Glomerular endothelial cell (primary cell): ENCODE data around the gene FAM20B. TPM values are rescaled to one million over a fixed set of nuclear protein-coding genes. Genes with fewer than 3 reads are reported as not detected.

Source experiments
- DNase-seq: peaks from one replicate; pipeline ENCODE4 v3.0.0-alpha.2; 2011; ENCODE audit warnings: low read depth, low spot score; ENCODE audit errors: extremely low read depth
- total RNA-seq: library from RNA; depleted of rRNA; stranded (reverse); fragments of >200 nt; gene quantifications from 2 replicates; pipeline ENCODE4 v1.2.3, GENCODE V29; 2015

FAM20B gene
- total RNA-seq, 1 donor from 2014 or later = 24.2 TPM

GRCh38 chr1:179089827-179090482 is 64.3 kb downstream of the FAM20B start:
- DNase-seq = no peak

GRCh38 chr1:179090522-179090921 is 64.8 kb downstream of the FAM20B start:
- DNase-seq = no peak

GRCh38 chr1:179090923-179091322 is 65.2 kb downstream of the FAM20B start:
- no peak for DNase-seq

GRCh38 chr1:179091691-179092165 is 66.0 kb downstream of the FAM20B start:
- DNase-seq = no peak

- DNase-seq = no peak
Observed at GRCh38 chr1:179092896-179093461, 67.3 kb downstream of the FAM20B start.

GRCh38 chr1:179094818-179095217 is 69.1 kb downstream of the FAM20B start:
- DNase-seq = peak; percentile 23

- no peak for DNase-seq
Observed at GRCh38 chr1:179095377-179095776, 69.7 kb downstream of the FAM20B start.

- no peak for DNase-seq
Observed at GRCh38 chr1:179095924-179096323, 70.2 kb downstream of the FAM20B start.

GRCh38 chr1:179099891-179100290 is 74.2 kb downstream of the FAM20B start:
- no peak for DNase-seq

- DNase-seq = no peak
Observed at GRCh38 chr1:179101566-179101965, 75.9 kb downstream of the FAM20B start.

GRCh38 chr1:179103999-179104398 is 78.3 kb downstream of the FAM20B start:
- no peak for DNase-seq

- no peak for DNase-seq
Observed at GRCh38 chr1:179104611-179105250, 79.0 kb downstream of the FAM20B start.

- DNase-seq = no peak
Observed at GRCh38 chr1:179105393-179105792, 79.7 kb downstream of the FAM20B start.

GRCh38 chr1:179107706-179108629 is 82.3 kb downstream of the FAM20B start:
- DNase-seq = no peak

GRCh38 chr1:179108644-179109043 is 83.0 kb downstream of the FAM20B start:
- no peak for DNase-seq

GRCh38 chr1:179115181-179115580 is 89.5 kb downstream of the FAM20B start:
- DNase-seq = no peak

- DNase-seq = no peak
Observed at GRCh38 chr1:179119513-179119912, 93.8 kb downstream of the FAM20B start.

GRCh38 chr1:179120736-179121135 is 95.0 kb downstream of the FAM20B start:
- DNase-seq = no peak

GRCh38 chr1:179121159-179121938 is 95.7 kb downstream of the FAM20B start:
- no peak for DNase-seq

GRCh38 chr1:179124873-179125272 is 99.2 kb downstream of the FAM20B start:
- DNase-seq = no peak
